CD4-positive, alpha-beta memory T cell (primary cell): ENCODE data around the gene TTC34. TPM values are rescaled to one million over a fixed set of nuclear protein-coding genes. Genes with fewer than 3 reads are reported as not detected.

Experiments
- CTCF ChIA-PET: fragments of 350-600 bp; sonication (Branson Sonifier 250); formaldehyde crosslinking; loops from one replicate; lab custom pipeline; 2021; ENCODE audit warnings: inconsistent platforms; ENCODE audit not compliant: partially characterized antibody; lab: Charles Lee
- POLR2A ChIA-PET: fragments of 350-600 bp; sonication (Branson Sonifier 250); formaldehyde crosslinking; loops from one replicate; lab custom pipeline; 2021; ENCODE audit not compliant: partially characterized antibody; lab: Charles Lee
- DNase-seq, 5 donors: peaks; one replicate each; pipeline versions ENCODE4 v3.0.0 to v3.0.0-alpha.2; 2020 to 2022; ENCODE audit warnings: mixed read lengths in 1 of 5
- H3K27ac ChIP-seq: one replicate; pipeline ENCODE4 v1.7.0; 2013; ENCODE audit warnings: low read depth, low read length
- H3K27me3 ChIP-seq: 2 replicates; pipeline ENCODE4 v1.7.0; 2013; ENCODE audit warnings: mild to moderate bottlenecking, low read length, moderate library complexity; ENCODE audit not compliant: insufficient read depth
- H3K36me3 ChIP-seq: 2 replicates; pipeline ENCODE4 v1.7.0; 2013; ENCODE audit warnings: mild to moderate bottlenecking, low read length, moderate library complexity; ENCODE audit not compliant: insufficient read depth
- H3K4me1 ChIP-seq: 2 replicates; pipeline ENCODE4 v1.7.0; 2013; ENCODE audit warnings: mild to moderate bottlenecking, low read length, moderate library complexity; ENCODE audit not compliant: insufficient read depth
- H3K4me3 ChIP-seq, 2 donors: one replicate each; pipeline ENCODE4 v1.7.0; 2013; ENCODE audit warnings: low read length in 2 of 2, mild to moderate bottlenecking in 1 of 2
- H3K9me3 ChIP-seq, 2 donors: one replicate each; pipeline ENCODE4 v1.7.0; 2013; ENCODE audit warnings: low read length in 2 of 2, control low read depth in 1 of 2; ENCODE audit not compliant: control insufficient read depth in 1 of 2
- H3K27ac Mint-ChIP-seq, 7 donors: one replicate each; pipeline ENCODE4 v1.8.0; 2020 to 2021; ENCODE audit warnings: mixed read lengths in 7 of 7, mild to moderate bottlenecking in 6 of 7, inconsistent platforms in 3 of 7, moderate library complexity in 3 of 7
- H3K27me3 Mint-ChIP-seq, 2 donors: one replicate each; pipeline ENCODE4 v1.8.0; 2020 to 2021; ENCODE audit warnings: mixed read lengths in 2 of 2
- H3K36me3 Mint-ChIP-seq, 2 donors: one replicate each; pipeline ENCODE4 v1.8.0; 2020 to 2021; ENCODE audit warnings: mixed read lengths in 2 of 2, inconsistent platforms in 1 of 2, mild to moderate bottlenecking in 1 of 2
- H3K4me1 Mint-ChIP-seq, 4 donors: one replicate each; pipeline ENCODE4 v1.8.0; 2020 to 2021; ENCODE audit warnings: mixed read lengths in 4 of 4, mild to moderate bottlenecking in 1 of 4
- H3K4me3 Mint-ChIP-seq, 8 donors: one replicate each; pipeline ENCODE4 v1.8.0; 2020 to 2021; ENCODE audit warnings: mixed read lengths in 8 of 8, mild to moderate bottlenecking in 7 of 8, moderate library complexity in 6 of 8, inconsistent platforms in 3 of 8
- H3K9me3 Mint-ChIP-seq, 8 donors: one replicate each; pipeline ENCODE4 v1.8.0; 2020 to 2021; ENCODE audit warnings: mixed read lengths in 8 of 8, mild to moderate bottlenecking in 5 of 8, inconsistent platforms in 3 of 8, moderate library complexity in 1 of 8
- intact Hi-C: fragments of 100-400 bp; cut with micrococcal nuclease; formaldehyde crosslinking; loops from one replicate; pipeline ENCODE4 v1.15.1; 2023
- polyA plus RNA-seq, 2 donors: library from polyadenylated mRNA; unstranded; fragments of 300-500 nt; fragmentation: Illumina TruSeq; gene quantifications; one replicate each; pipeline ENCODE4 v1.2.3, GENCODE V29; 2021
- total RNA-seq, 2 experiments: library from RNA; stranded (reverse); gene quantifications; one replicate each; pipeline ENCODE4 v1.2.3, GENCODE V29; 2021

The TTC34 gene
- total and polyA plus RNA-seq, 4 experiments from 2014 or later: 0.06 to 4.9 (median 4.8) TPM; not detected in 1

- no peaks in the 10 kb centered on the region for H3K27me3 ChIP-seq
- no peaks in the 10 kb centered on the region for H3K36me3 Mint-ChIP-seq
- H3K4me3 ChIP-seq: no peak overlapping the region
- intact Hi-C loops: no loop called here
- POLR2A ChIA-PET: no interaction called here
- peaks cover 0 to 3% (median 0%) of the 10 kb centered on the region in 8 donors for H3K9me3 Mint-ChIP-seq
- no peak overlapping the region for H3K27ac Mint-ChIP-seq
- H3K36me3 ChIP-seq: no peaks in the 10 kb centered on the region
- H3K4me1 ChIP-seq: no peaks in the 10 kb centered on the region
- H3K4me3 Mint-ChIP-seq: no peak overlapping the region
- peaks cover 0 to 7% of the 10 kb centered on the region in 2 donors for H3K27me3 Mint-ChIP-seq
- no peak overlapping the region for H3K27ac ChIP-seq
- H3K4me1 Mint-ChIP-seq: no peaks in the 10 kb centered on the region
- no peak for DNase-seq
- CTCF ChIA-PET: no interaction called here
- H3K9me3 ChIP-seq: no peaks in the 10 kb centered on the region
These were observed 14.1 kb upstream of the TTC34 start for GRCh38 chr1:2815551-2815950.

DNA sequence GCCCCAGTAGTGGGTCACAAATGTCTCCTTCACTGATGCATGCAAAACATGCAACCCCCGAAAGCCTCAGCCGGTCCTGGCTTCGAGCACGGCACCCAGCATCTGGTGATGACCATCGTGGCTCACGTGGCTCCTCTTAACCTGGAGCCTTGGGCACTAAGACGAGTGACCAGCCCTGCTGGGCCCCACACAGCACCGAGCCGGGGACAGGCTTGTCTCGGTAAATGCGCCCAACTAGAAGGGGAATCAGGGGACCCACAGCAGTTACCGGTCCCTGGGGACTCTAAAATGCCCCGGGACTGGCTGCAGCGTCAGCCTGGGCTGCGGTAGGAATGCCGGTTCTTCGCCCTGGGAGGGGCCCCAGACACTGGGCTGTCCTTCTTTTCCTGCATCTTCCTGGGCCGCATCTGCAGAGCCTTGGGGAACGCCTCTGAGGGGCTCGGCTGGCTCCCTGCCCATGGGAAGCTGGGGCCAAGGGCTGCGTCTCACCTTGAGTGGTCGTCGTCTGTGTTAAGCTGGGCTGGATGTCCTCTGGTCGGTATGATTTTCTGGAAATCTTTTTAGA is 13.1 kb upstream of the TTC34 start:
- H3K4me1 ChIP-seq: no peaks in the 10 kb centered on the region
- POLR2A ChIA-PET: no interaction called here
- H3K4me3 ChIP-seq: no peak overlapping the region
- H3K27me3 Mint-ChIP-seq: peaks cover 0 to 5% of the 10 kb centered on the region in 2 donors
- H3K9me3 ChIP-seq: no peaks in the 10 kb centered on the region
- H3K27me3 ChIP-seq: no peaks in the 10 kb centered on the region
- CTCF ChIA-PET: no interaction called here
- intact Hi-C loops: no loop called here
- no peak overlapping the region for H3K27ac ChIP-seq
- H3K4me1 Mint-ChIP-seq: no peaks in the 10 kb centered on the region
- H3K27ac Mint-ChIP-seq: no peak overlapping the region
- DNase-seq: no peak
- H3K36me3 Mint-ChIP-seq: no peaks in the 10 kb centered on the region
- no peaks in the 10 kb centered on the region for H3K36me3 ChIP-seq
- peaks cover 0 to 3% (median 0%) of the 10 kb centered on the region in 8 donors for H3K9me3 Mint-ChIP-seq
- no peak overlapping the region for H3K4me3 Mint-ChIP-seq

GRCh38 chr1:2812939-2813653 is 11.6 kb upstream of the TTC34 start:
- Histone ChIP-seq H3K27me3 (no peaks in the 10 kb centered on the region), H3K4me1 (no peaks in the 10 kb centered on the region), H3K9me3 (no peaks in the 10 kb centered on the region), H3K36me3 (no peaks in the 10 kb centered on the region), H3K27ac (no peak overlapping the region), H3K4me3 (no peak overlapping the region)
- ChIA-PET POLR2A (no interaction called here), CTCF (no interaction called here)
- Mint-ChIP-seq H3K27ac (no peak overlapping the region), H3K36me3 (no peaks in the 10 kb centered on the region), H3K27me3 (peaks cover 0 to 2% of the 10 kb centered on the region in 2 donors), H3K4me3 (no peak overlapping the region), H3K9me3 (peaks cover 0 to 3% (median 0%) of the 10 kb centered on the region in 8 donors), H3K4me1 (no peaks in the 10 kb centered on the region)
- DNase-seq: no peak
- intact Hi-C loops: no loop called here

GRCh38 chr1:2812136-2812535 is 10.6 kb upstream of the TTC34 start:
- Mint-ChIP-seq H3K9me3 (peaks cover 0 to 3% (median 0%) of the 10 kb centered on the region in 8 donors), H3K27me3 (peaks cover 0 to 2% of the 10 kb centered on the region in 2 donors), H3K36me3 (no peaks in the 10 kb centered on the region), H3K4me1 (no peaks in the 10 kb centered on the region), H3K4me3 (no peak overlapping the region), H3K27ac (no peak overlapping the region)
- no peaks in the 10 kb centered on the region for H3K36me3 ChIP-seq
- intact Hi-C loops: no loop called here
- no peak overlapping the region for H3K4me3 ChIP-seq
- CTCF ChIA-PET: no interaction called here
- DNase-seq: no peak
- no peaks in the 10 kb centered on the region for H3K9me3 ChIP-seq
- H3K27ac ChIP-seq: no peak overlapping the region
- no peaks in the 10 kb centered on the region for H3K27me3 ChIP-seq
- no peaks in the 10 kb centered on the region for H3K4me1 ChIP-seq
- POLR2A ChIA-PET: no interaction called here

DNA sequence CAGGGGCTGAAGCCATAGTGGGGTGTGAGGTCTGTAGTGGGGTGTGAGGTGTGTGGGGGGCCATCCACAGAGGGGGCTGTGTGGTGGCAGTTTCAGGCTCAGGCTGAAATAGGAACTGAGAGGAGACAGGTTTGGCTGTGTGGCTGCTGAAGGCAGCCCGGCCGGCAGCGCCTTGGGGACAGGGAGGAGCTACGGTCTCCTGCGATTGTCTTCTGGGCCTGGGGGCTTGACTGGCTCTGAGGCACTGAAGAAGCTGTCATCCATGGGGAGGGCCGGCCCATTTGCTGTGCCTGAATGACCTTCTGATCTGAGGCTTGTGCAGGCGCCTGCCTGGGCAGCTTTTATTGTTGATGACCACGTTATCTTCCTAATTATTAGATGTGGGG is 10.0 kb upstream of the TTC34 start:
- Histone ChIP-seq H3K4me1 (no peaks in the 10 kb centered on the region), H3K9me3 (no peaks in the 10 kb centered on the region), H3K27me3 (no peaks in the 10 kb centered on the region), H3K27ac (no peak overlapping the region), H3K36me3 (no peaks in the 10 kb centered on the region), H3K4me3 (no peak overlapping the region)
- Mint-ChIP-seq H3K9me3 (peaks cover 0 to 3% (median 0%) of the 10 kb centered on the region in 8 donors), H3K4me1 (no peaks in the 10 kb centered on the region), H3K4me3 (no peak overlapping the region), H3K27me3 (peaks cover 1 to 2% of the 10 kb centered on the region in 2 donors), H3K27ac (no peak overlapping the region), H3K36me3 (no peaks in the 10 kb centered on the region)
- intact Hi-C loops: no loop called here
- DNase-seq: no peak
- ChIA-PET CTCF (no interaction called here), POLR2A (no interaction called here)

GRCh38 chr1:2810899-2811532 is 9.5 kb upstream of the TTC34 start:
- Mint-ChIP-seq H3K4me1 (no peaks in the 10 kb centered on the region), H3K9me3 (peaks cover 0 to 3% (median 0%) of the 10 kb centered on the region in 8 donors), H3K4me3 (no peak overlapping the region), H3K36me3 (no peaks in the 10 kb centered on the region), H3K27me3 (peaks cover 1 to 2% of the 10 kb centered on the region in 2 donors), H3K27ac (no peak overlapping the region)
- Histone ChIP-seq H3K4me3 (no peak overlapping the region), H3K4me1 (no peaks in the 10 kb centered on the region), H3K36me3 (no peaks in the 10 kb centered on the region), H3K27me3 (no peaks in the 10 kb centered on the region), H3K9me3 (no peaks in the 10 kb centered on the region), H3K27ac (no peak overlapping the region)
- CTCF ChIA-PET: no interaction called here
- intact Hi-C loops: no loop called here
- no peak for DNase-seq
- POLR2A ChIA-PET: no interaction called here

DNA sequence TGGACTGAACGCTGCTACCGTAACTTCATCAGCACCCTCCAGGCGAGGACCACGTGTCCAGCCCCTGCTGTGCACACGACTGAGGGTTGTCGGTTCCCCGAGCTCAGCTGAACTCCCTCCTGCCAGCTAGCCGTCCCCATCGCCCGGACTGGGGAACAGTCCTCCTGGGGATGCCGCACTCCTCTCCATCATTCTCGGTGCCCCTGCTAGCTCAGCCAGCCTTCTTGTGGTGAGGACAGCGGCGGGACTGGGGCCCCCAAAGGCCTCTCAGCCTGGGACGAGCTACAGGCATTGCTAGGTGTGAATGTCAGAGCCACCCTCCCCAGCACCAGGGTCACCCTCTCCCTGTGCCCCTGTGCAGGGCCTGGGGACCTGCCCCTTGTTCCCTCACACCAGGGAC is 8.8 kb upstream of the TTC34 start:
- Histone ChIP-seq H3K36me3 (no peaks in the 10 kb centered on the region), H3K4me1 (no peaks in the 10 kb centered on the region), H3K9me3 (no peaks in the 10 kb centered on the region), H3K27me3 (no peaks in the 10 kb centered on the region), H3K4me3 (no peak overlapping the region), H3K27ac (no peak overlapping the region)
- ChIA-PET CTCF (no interaction called here), POLR2A (no interaction called here)
- peaks cover 0 to 3% (median 0%) of the 10 kb centered on the region in 8 donors for H3K9me3 Mint-ChIP-seq
- H3K36me3 Mint-ChIP-seq: no peaks in the 10 kb centered on the region
- no peak for DNase-seq
- no peak overlapping the region for H3K4me3 Mint-ChIP-seq
- H3K4me1 Mint-ChIP-seq: no peaks in the 10 kb centered on the region
- no peak overlapping the region for H3K27ac Mint-ChIP-seq
- intact Hi-C loops: no loop called here
- H3K27me3 Mint-ChIP-seq: peaks cover 1 to 2% of the 10 kb centered on the region in 2 donors
